HT-29 (cell line): Measurements from ENCODE around the gene RBP3. TPM values are rescaled to one million over a fixed set of nuclear protein-coding genes. Genes with fewer than 3 reads are reported as not detected.
"Not testable (repeated sequence)": the region's sequence is repeated elsewhere in the genome, so short reads cannot be mapped to it uniquely, and the experiment has no call there.

ENCODE experiments used
- DNase-seq: peaks from one replicate; pipeline ENCODE4 v3.0.0-alpha.2; 2015; ENCODE audit warnings: low spot score
- total RNA-seq: library from RNA; depleted of rRNA; stranded (reverse); fragments of >200 nt; shearing (Covaris generic); gene quantifications from 2 replicates; pipeline ENCODE4 v1.2.3, GENCODE V29; 2014

The RBP3 gene
- total RNA-seq, 1 experiment from 2014 or later, result 0.20 TPM

- DNase-seq, result no peak
Measured at GRCh38 chr10:47371629-47372485, 23.7 kb downstream of the RBP3 start.

DNA sequence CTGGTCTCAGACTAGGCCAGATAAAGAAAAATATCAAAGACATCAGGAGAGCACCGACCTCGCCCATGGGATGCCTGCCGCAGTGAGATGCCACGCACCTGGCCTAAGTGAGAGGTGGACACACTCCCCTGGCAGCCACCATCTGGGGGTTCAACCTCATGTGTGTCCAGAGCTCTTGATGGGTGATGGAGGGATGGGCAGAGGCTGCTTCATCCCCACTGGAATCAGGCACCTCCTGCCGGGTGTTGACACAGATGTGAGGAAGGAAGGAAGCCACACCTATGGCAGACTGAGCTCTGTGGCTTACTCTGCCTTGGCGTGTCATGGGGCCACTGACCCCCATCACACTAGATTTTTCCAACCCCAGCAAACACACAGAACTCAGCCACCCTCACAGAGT is 24.6 kb downstream of the RBP3 start:
- DNase-seq, result no peak

DNA sequence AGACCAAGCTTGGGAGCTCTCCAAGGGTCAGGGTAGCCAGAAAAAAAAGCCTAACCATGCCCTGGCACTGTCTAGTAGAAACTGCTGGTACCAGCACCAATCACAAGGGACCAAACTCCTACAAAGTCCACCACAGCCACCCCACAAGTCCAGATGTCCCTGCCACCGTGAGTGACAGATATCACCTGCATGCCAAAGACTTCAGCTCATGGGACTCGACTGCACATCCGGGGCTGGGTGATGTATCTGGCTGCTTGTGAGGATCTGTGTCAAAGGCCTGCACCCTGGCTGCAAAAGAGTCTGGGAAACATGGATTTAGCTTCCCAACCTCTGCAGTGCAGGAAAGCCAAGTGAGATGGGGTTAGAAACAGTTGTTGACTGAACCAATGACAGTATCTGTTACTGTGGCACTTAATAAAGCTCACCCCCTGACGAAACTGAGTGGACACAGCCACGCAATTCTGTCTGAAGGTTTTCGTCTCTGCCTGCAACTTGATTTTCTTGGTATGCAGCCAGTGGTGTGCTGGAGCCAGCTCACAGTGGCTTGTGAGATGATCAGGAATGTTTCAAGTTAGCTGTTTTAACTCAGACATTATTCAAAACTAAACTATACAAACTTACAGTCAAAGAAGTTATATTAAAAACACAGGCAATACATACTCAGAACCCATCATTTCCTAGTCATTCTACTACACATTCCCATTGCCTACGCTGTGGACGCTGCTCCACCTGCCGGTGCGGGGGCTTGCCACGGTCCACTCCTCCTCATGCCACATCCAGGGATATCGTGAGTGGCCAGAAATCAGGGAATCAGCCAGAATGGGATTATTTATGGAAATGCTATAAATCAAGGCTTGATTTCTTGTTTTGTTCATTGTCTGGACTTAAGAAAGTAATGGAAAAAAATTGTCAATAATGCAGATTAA is 26.7 kb downstream of the RBP3 start:
- no peak for DNase-seq

GRCh38 chr10:47376522-47377220 is 28.5 kb downstream of the RBP3 start:
- no peak for DNase-seq

DNA sequence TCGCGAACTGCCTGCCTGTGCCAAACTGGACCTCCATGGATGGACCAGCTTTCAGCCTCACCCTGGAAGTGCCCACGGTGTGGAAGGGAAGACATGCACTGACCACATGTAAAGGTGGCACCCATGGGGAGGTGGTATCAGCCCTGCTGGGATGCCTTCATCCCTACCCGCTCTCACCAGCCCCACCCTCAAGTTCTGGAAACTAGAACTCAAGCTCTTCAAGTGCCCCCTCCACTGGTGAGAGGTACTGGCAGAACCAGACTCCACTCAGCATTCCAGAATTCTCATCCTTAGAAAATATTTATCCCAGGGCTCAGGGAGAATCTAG is 30.0 kb downstream of the RBP3 start:
- no peak for DNase-seq

DNA sequence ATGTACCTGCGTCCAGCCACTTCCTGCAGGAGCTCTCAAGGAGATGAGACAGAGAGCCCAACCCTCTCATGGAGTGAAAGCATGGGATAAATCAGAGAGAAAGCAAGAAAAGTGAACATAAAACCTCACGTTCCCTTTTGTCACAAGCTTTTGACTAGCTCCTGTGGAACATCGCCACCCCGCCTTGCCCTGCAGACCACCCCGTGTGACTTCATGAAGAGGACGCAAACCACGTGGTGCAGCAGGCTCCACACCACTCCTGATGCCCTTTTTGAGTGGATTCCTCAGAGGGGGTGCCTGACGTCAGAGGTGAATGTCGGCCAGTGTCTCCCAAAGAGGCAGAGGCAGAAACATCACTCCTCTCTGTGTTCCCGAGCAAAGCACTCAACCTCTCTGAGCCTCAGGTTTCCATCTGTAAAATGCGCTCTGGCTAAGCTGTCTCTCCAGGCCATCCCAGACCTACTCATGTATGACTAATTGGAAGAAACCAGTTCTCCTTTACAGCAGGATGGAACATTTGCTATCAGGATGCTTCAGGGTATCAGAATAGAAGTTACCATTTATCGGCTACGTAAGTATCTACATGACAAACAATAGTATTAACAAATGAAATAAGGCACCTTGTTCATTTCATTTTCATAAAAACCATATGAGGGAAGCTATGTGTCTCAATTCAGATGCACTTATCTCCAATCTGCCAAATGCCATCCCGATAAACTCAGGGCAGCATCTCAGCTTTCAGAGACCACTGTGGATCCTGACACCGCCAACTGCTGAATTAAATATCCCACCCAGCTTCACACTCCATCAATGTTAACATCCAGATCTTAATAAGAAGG is 30.7 kb downstream of the RBP3 start:
- DNase-seq, result no peak

GRCh38 chr10:47379445-47379785 is 31.3 kb downstream of the RBP3 start:
- no peak for DNase-seq

DNA sequence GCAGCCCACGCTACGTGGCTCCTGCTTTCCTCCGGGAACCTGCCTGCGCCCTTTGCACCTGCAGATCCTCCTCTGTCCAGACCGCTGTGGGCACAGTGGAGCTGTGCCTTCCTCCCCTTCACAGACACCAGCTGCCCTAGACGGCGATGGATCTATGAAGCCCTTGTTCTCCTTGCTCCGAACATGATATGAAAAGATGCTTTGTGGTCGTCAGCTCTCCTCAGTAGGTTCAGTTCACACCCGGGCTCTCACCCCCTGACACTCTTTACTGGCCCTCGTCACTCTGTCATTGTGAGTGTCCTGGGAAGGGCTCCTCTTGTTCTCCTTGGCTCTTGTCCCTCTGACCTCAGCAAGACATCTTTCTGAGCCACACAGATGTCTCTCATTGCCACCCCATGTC is 31.7 kb downstream of the RBP3 start:
- DNase-seq, result no peak

- DNase-seq, result peak; percentile 69
Measured at GRCh38 chr10:47380341-47381102, 32.4 kb downstream of the RBP3 start.

DNA sequence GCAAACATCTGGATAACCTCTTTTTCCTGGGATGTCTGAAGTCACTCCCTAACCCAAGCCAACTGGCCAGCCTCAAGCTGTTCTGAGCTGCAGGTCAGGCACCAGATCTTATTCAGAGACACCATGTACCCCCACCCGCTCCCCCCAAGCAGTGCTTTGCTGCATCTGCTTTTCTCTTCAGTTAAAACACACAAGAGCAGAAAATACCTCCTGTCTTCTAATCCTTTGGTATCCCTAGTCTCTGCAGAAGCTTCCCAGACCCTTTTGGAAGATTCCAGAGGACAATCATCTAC is 32.9 kb downstream of the RBP3 start:
- DNase-seq, result no peak

DNA sequence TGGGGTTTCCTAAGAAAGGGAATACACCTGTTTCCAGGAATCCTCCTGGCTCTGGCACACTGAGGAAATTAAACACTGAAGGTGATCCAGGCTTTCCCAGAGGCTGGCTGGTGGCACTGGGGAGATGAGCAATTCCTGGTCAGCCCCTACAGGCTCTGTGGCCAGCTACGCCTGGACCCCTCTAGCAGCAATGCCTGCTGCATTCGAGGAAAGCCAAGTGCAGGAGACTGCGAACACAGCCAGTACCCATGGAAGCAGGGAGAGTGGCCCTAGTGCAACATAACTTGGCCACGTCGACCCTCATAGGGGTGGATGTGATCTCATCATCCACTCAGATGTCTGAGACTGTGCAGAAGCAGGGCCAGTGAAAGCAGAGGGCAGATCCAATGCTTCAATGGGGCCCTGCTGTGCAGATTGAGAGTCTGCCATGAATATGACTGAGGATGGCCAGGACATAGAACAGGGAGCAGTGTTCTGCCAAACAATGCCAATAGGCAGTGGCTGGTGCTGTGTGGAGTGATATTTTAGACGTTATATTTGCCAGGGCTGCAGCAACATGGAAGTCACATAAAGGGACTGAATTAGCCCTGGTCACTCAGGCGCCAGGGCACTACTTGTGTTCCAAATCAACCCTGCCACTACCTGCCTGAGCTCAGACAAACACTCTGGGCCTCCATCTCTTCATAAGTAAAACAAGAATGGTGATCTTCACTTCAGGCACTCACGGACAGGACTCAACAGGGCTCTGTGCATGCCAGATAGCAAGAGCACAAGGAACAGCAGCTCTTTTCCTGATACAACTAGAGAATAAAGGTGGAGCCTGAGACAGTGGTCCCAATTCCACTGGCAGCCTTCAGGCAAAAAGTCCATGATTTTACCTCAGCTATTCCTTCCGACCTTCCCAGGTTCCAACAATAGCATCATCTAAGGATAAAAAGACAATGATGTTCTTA is 33.5 kb downstream of the RBP3 start:
- DNase-seq, result no peak

GRCh38 chr10:47383261-47384147 is 35.3 kb downstream of the RBP3 start:
- peak; percentile 68 for DNase-seq

- peak; percentile 90 for DNase-seq
Measured at GRCh38 chr10:47384148-47384921, 36.2 kb downstream of the RBP3 start, which contains the start of gene ZNF488. Gene ZNF488, minus strand, starts transcription at chr10:47384293. Its CDS starts 15,464 bp downstream, at chr10:47368829.

- DNase-seq, result not testable (repeated sequence)
Measured at GRCh38 chr10:47386104-47386503, 37.9 kb downstream of the RBP3 start.

DNA sequence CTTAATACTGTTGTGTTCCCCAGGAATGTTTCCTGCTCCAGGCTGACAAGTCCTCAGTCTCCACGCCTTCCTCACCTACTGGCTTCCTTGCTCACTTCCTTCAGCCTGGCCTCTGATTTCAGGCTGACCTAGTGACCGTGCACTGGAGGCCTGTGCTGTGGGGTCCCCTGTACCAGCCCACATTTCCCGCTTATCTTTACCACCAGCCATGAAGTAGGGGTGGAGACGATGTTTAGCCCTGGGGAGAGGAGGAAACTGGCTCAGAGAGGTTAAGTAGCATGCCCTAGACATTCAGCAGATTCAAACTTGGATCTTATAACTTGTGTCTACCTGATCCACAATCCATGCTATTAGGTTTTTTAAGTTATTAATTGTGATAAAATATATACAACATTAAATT is 40.7 kb downstream of the RBP3 start:
- DNase-seq, result no peak

DNA sequence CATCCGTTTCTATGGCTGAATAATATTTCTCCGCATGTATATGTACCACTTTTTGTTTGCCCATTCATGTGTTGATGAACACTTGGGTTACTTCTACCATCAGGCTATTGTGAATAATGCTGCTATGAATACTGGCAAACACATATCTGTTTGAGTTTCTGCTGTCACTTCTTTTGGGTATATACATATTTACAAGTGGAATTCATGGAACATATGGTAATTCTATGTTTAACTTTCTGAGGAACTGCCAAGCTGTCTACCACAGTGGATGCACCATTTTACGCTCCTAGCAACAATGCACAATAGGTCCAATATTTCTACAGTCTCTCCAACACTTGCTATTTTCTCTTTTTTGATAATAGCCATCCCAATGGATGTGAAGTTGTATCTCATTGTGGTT is 41.5 kb downstream of the RBP3 start:
- no peak for DNase-seq

DNA sequence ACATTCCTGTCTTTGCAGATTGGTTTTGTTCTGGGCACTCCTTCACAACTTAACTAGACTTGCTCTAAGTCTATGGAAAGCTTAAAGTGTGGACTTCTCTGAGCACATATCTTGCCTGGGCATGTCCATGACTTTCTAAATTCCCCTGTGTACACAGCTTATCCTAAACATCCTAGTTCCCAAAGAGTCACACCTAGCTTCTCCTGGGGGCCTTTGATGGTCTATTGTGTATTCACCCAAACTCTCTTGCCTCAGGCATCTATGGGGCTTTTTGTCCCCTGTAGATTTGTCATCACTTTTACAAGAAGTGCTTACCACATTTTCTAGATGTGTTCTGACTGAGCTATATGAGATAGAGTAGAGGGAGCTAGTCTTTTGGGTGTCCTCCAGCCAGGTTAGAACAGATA is 48.2 kb downstream of the RBP3 start:
- no peak for DNase-seq

DNA sequence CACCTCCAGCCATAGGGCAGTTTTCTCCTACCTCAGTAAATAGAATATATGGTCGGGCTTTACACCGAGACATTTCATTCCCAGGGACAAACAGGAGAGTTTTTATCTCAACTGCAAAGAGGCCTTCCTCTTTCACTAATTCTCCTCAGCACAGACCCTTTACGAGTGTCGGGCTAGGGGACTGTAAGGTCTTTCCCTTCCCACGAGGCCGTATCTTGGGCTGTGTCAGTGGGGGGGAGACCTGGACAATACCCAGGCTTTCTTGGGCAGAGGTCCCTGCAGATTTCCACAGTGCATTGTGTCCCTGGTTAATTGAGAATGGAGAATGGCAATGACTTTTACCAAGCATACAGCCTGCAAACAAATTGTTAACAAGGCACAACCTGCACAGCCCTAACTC is 49.1 kb downstream of the RBP3 start:
- no peak for DNase-seq
